Natural killer cell treated with Interleukin-12 subunit alpha and Interleukin-12 subunit beta and Interleukin-15 and Interleukin-18, amount 100 ng/mL, for 72 hours (primary cell): Measurements from ENCODE around the gene FES. TPM values are rescaled to one million over a fixed set of nuclear protein-coding genes. Genes with fewer than 3 reads are reported as not detected.
"Not testable (repeated sequence)": the region's sequence is repeated elsewhere in the genome, so short reads cannot be mapped to it uniquely, and the experiment has no call there.

Experiments used
- ATAC-seq, 2 donors: fragments of 150-1000 bp; cut with Tn5 transposase in 1 of 2; sonication (Bioruptor Pico), chemical (Tn5 transposase) in 1 of 2; 2 replicates each; pipeline ENCODE4 v1.10.0; 2021
- DNase-seq: peaks from one replicate; pipeline ENCODE4 v3.0.0; 2022; ENCODE audit warnings: low spot score
- H3K27ac Mint-ChIP-seq, 2 donors: 1 replicate in 1 of 2; 2 replicates in 1 of 2; pipeline ENCODE4 v1.8.0; 2022; ENCODE audit warnings: mixed read lengths in 2 of 2, mild to moderate bottlenecking in 1 of 2, moderate library complexity in 1 of 2
- H3K27me3 Mint-ChIP-seq, 2 donors: 1 replicate in 1 of 2; 2 replicates in 1 of 2; pipeline ENCODE4 v1.8.0; 2022; ENCODE audit warnings: mixed read lengths in 2 of 2
- H3K36me3 Mint-ChIP-seq: one replicate; pipeline ENCODE4 v1.8.0; 2022; ENCODE audit warnings: mixed read lengths
- H3K4me1 Mint-ChIP-seq, 2 donors: 1 replicate in 1 of 2; 2 replicates in 1 of 2; pipeline ENCODE4 v1.8.0; 2022; ENCODE audit warnings: low read depth in 2 of 2, mixed read lengths in 2 of 2, mild to moderate bottlenecking in 1 of 2
- H3K4me3 Mint-ChIP-seq: one replicate; pipeline ENCODE4 v1.8.0; 2022; ENCODE audit warnings: mixed read lengths
- H3K9me3 Mint-ChIP-seq: 2 replicates; pipeline ENCODE4 v1.8.0; 2022; ENCODE audit warnings: mixed read lengths
- total RNA-seq, 2 donors: library from RNA; stranded (reverse); gene quantifications; one replicate each; pipeline ENCODE4 v1.2.3, GENCODE V29; 2022

Gene FES
- total RNA-seq, 2 donors from 2014 or later: 139 to 140 TPM

GRCh38 chr15:90918034-90918788 is 33.9 kb downstream of the FES start:
- Mint-ChIP-seq H3K36me3 (peaks cover 33% of the 10 kb centered on the region), H3K9me3 (no peaks in the 10 kb centered on the region), H3K27me3 (no peaks in the 10 kb centered on the region), H3K4me3 (no peak overlapping the region), H3K27ac (no peak overlapping the region), H3K4me1 (peaks cover 10 to 13% of the 10 kb centered on the region in 2 donors)
- DNase-seq (no peak), ATAC-seq (no peak)

- Mint-ChIP-seq H3K9me3 (no peaks in the 10 kb centered on the region), H3K4me1 (peaks cover 10 to 18% of the 10 kb centered on the region in 2 donors), H3K36me3 (peaks cover 33% of the 10 kb centered on the region), H3K27ac (no peak overlapping the region), H3K4me3 (no peak overlapping the region), H3K27me3 (no peaks in the 10 kb centered on the region)
- DNase-seq: no peak
- ATAC-seq: no peak
Measured at GRCh38 chr15:90918835-90919234, 34.5 kb downstream of the FES start.

GRCh38 chr15:90921887-90922286 is 37.6 kb downstream of the FES start:
- Mint-ChIP-seq H3K27me3 (no peaks in the 10 kb centered on the region), H3K27ac (peak overlapping the region in 1 of 2 donors; percentile 80), H3K4me1 (peaks cover 7 to 34% of the 10 kb centered on the region in 2 donors), H3K9me3 (no peaks in the 10 kb centered on the region), H3K36me3 (peaks cover 28% of the 10 kb centered on the region), H3K4me3 (no peak overlapping the region)
- no peak for DNase-seq
- ATAC-seq: no peak

GRCh38 chr15:90922712-90923322 is 38.5 kb downstream of the FES start:
- ATAC-seq: peak in 1 of 2 donors; percentile 86
- Mint-ChIP-seq H3K27ac (peak overlapping the region in 1 of 2 donors; percentile 80), H3K4me1 (peaks cover 4 to 34% of the 10 kb centered on the region in 2 donors), H3K36me3 (peaks cover 19% of the 10 kb centered on the region)
- DNase-seq, H3K27me3 Mint-ChIP-seq, H3K9me3 Mint-ChIP-seq, H3K4me3 Mint-ChIP-seq: not testable (repeated sequence)

- ATAC-seq (peak; percentile 58 to 86), DNase-seq (no peak)
- Mint-ChIP-seq H3K27ac (peak overlapping the region; percentile 36 to 80), H3K4me3 (peak overlapping the region; percentile 54), H3K4me1 (peaks cover 8 to 40% of the 10 kb centered on the region in 2 donors), H3K9me3 (no peaks in the 10 kb centered on the region), H3K27me3 (no peaks in the 10 kb centered on the region), H3K36me3 (peaks cover 14% of the 10 kb centered on the region)
Measured at GRCh38 chr15:90924375-90924774, 40.1 kb downstream of the FES start.

- not testable (repeated sequence) for H3K27me3 Mint-ChIP-seq, H3K36me3 Mint-ChIP-seq, H3K4me3 Mint-ChIP-seq, ATAC-seq, H3K27ac Mint-ChIP-seq, DNase-seq, H3K9me3 Mint-ChIP-seq
- peaks cover 15 to 47% of the 10 kb centered on the region in 2 donors for H3K4me1 Mint-ChIP-seq
Measured at GRCh38 chr15:90926766-90927165, 42.5 kb downstream of the FES start.

- Mint-ChIP-seq H3K4me1 (peaks cover 21 to 50% of the 10 kb centered on the region in 2 donors), H3K4me3 (peak overlapping the region; percentile 53), H3K27ac (peak overlapping the region; percentile 90 to 99)
- not testable (repeated sequence) for H3K36me3 Mint-ChIP-seq, H3K27me3 Mint-ChIP-seq, ATAC-seq, H3K9me3 Mint-ChIP-seq, DNase-seq
Measured at GRCh38 chr15:90928106-90928505, 43.8 kb downstream of the FES start.

GRCh38 chr15:90929246-90930019 is 45.1 kb downstream of the FES start:
- no peaks in the 10 kb centered on the region for H3K27me3 Mint-ChIP-seq
- peak overlapping the region; percentile 90 to 99 for H3K27ac Mint-ChIP-seq
- H3K9me3 Mint-ChIP-seq: no peaks in the 10 kb centered on the region
- no peaks in the 10 kb centered on the region for H3K36me3 Mint-ChIP-seq
- H3K4me3 Mint-ChIP-seq: peak overlapping the region; percentile 96
- ATAC-seq (no peak), DNase-seq (no peak)
- H3K4me1 Mint-ChIP-seq: peaks cover 34 to 53% of the 10 kb centered on the region in 2 donors

GRCh38 chr15:90930861-90931574 is 46.7 kb downstream of the FES start:
- ATAC-seq (no peak), DNase-seq (no peak)
- peak overlapping the region; percentile 96 for H3K4me3 Mint-ChIP-seq

GRCh38 chr15:90931575-90931827 is 47.2 kb downstream of the FES start:
- H3K36me3 Mint-ChIP-seq: no peaks in the 10 kb centered on the region
- H3K4me1 Mint-ChIP-seq: peaks cover 41 to 56% of the 10 kb centered on the region in 2 donors

More at GRCh38 chr15:90930861-90931574, 46.7 kb downstream of the FES start:
- Mint-ChIP-seq H3K27ac (peak overlapping the region; percentile 90 to 99), H3K36me3 (no peaks in the 10 kb centered on the region), H3K9me3 (no peaks in the 10 kb centered on the region), H3K27me3 (no peaks in the 10 kb centered on the region), H3K4me1 (peaks cover 37 to 51% of the 10 kb centered on the region in 2 donors)

GRCh38 chr15:90931828-90932659 is 47.7 kb downstream of the FES start, which contains the start of gene HDDC3:
TSS of gene HDDC3 (minus strand) at chr15:90932549. CDS start at chr15:90932540, 9 bp downstream.
- Mint-ChIP-seq H3K4me3 (peak within 1 kb of the TSS; percentile 96), H3K36me3 (no peaks in the 10 kb centered on the region), H3K27me3 (no peaks in the 10 kb centered on the region), H3K9me3 (no peaks in the 10 kb centered on the region), H3K27ac (peak within 1 kb of the TSS; percentile 90 to 99), H3K4me1 (peaks cover 46 to 61% of the 10 kb centered on the region in 2 donors)
- peak; percentile 94 for DNase-seq
- peak; percentile 66 to 67 for ATAC-seq

More at GRCh38 chr15:90931575-90931827, 47.2 kb downstream of the FES start:
- DNase-seq (no peak), ATAC-seq (no peak)
- peak overlapping the region; percentile 90 to 99 for H3K27ac Mint-ChIP-seq
- H3K27me3 Mint-ChIP-seq: no peaks in the 10 kb centered on the region
- H3K4me3 Mint-ChIP-seq: peak overlapping the region; percentile 96
- H3K9me3 Mint-ChIP-seq: no peaks in the 10 kb centered on the region

GRCh38 chr15:90932660-90932991 is 48.3 kb downstream of the FES start:
- H3K9me3 Mint-ChIP-seq: no peaks in the 10 kb centered on the region
- peaks cover 47 to 62% of the 10 kb centered on the region in 2 donors for H3K4me1 Mint-ChIP-seq
- peak overlapping the region; percentile 90 to 99 for H3K27ac Mint-ChIP-seq

GRCh38 chr15:90933301-90933700 is 49.0 kb downstream of the FES start:
- peak overlapping the region; percentile 25 for H3K4me3 Mint-ChIP-seq
- H3K27me3 Mint-ChIP-seq: no peaks in the 10 kb centered on the region
- peaks cover 46 to 60% of the 10 kb centered on the region in 2 donors for H3K4me1 Mint-ChIP-seq
- no peaks in the 10 kb centered on the region for H3K9me3 Mint-ChIP-seq
- no peak for ATAC-seq
- no peaks in the 10 kb centered on the region for H3K36me3 Mint-ChIP-seq
- H3K27ac Mint-ChIP-seq: peak overlapping the region; percentile 90 to 99
- DNase-seq: no peak

More at GRCh38 chr15:90932660-90932991, 48.3 kb downstream of the FES start:
- no peak for DNase-seq
- Mint-ChIP-seq H3K4me3 (peak overlapping the region; percentile 96), H3K27me3 (no peaks in the 10 kb centered on the region), H3K36me3 (no peaks in the 10 kb centered on the region)
- ATAC-seq: no peak
